Measurements from ENCODE around the gene HES7. TPM values are rescaled to one million over a fixed set of nuclear protein-coding genes. Genes with fewer than 3 reads are reported as not detected.

Gene HES7
- total RNA-seq, 2 donors from 2014 or later, result 0.34 TPM; not detected in 1

GRCh38 chr17:8161289-8162232 is 37.7 kb upstream of the HES7 start:
- Histone ChIP-seq H3K4me3 (peak overlapping the region; percentile 100), H3K9me3 (no peaks in the 10 kb centered on the region), H3K27me3 (replicated peaks; ENCODE audit: insufficient read depth) (no peaks in the 10 kb centered on the region), H3K4me1 (replicated peaks) (peaks cover 21% of the 10 kb centered on the region), H3K27ac (peak overlapping the region; percentile 100), H3K36me3 (peaks cover 0 to 8% of the 10 kb centered on the region in 2 donors)
- TF ChIP-seq CTCF (IDR thresholded peaks at IDR 0.05) (no peak), POLR2A (IDR thresholded peaks at IDR 0.05) (no peak), POLR2AphosphoS5 (IDR thresholded peaks at IDR 0.05) (no peak)
- intact Hi-C loops (cut with DNase I), result no loop called here
- no peak for DNase-seq (ENCODE audit: low spot score)
- WGBS, result 33% methylated on average over 19 of the region's 19 CpGs

- Histone ChIP-seq H3K4me3 (peak overlapping the region in 1 of 2 donors; percentile 100), H3K4me1 (replicated peaks) (peaks cover 21% of the 10 kb centered on the region), H3K36me3 (peaks cover 0 to 8% of the 10 kb centered on the region in 2 donors), H3K9me3 (no peaks in the 10 kb centered on the region), H3K27ac (peak overlapping the region; percentile 100), H3K27me3 (replicated peaks; ENCODE audit: insufficient read depth) (no peaks in the 10 kb centered on the region)
- DNase-seq (ENCODE audit: low spot score), result no peak
- TF ChIP-seq CTCF (IDR thresholded peaks at IDR 0.05) (no peak), POLR2AphosphoS5 (IDR thresholded peaks at IDR 0.05) (no peak), POLR2A (IDR thresholded peaks at IDR 0.05) (no peak)
- intact Hi-C loops (cut with DNase I), result no loop called here
- 40% methylated on average over 5 of the region's 5 CpGs for WGBS
Measured at GRCh38 chr17:8160741-8161221, 36.9 kb upstream of the HES7 start.

DNA sequence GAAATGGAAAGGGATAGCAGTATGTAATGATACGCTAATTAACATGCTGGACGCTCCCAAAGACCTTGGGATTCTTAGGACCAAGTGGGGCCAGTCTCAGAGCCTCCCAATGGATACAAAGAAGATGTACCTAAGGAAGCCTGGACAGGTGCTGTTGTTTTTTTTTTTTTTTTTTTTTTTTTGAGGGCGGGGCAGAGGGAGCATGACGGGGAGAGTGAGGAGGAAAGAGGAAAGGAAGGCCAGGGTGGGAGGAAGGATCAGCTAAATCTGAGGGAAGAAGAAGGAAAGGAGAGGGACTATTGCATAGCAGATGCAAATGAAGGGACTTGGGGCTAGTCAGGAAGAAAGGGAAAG is 36.3 kb upstream of the HES7 start:
- H3K27me3 ChIP-seq (replicated peaks; ENCODE audit: insufficient read depth), result no peaks in the 10 kb centered on the region
- WGBS, result 51% methylated on average over 4 of the region's 4 CpGs
- H3K27ac ChIP-seq, result peak overlapping the region; percentile 100
- H3K4me1 ChIP-seq (replicated peaks), result peaks cover 21% of the 10 kb centered on the region
- no peak overlapping the region for H3K4me3 ChIP-seq
- intact Hi-C loops (cut with DNase I), result no loop called here
- no peaks in the 10 kb centered on the region for H3K9me3 ChIP-seq
- TF ChIP-seq POLR2A (IDR thresholded peaks at IDR 0.05), result no peak
- no peak for DNase-seq (ENCODE audit: low spot score)
- peaks cover 0 to 8% of the 10 kb centered on the region in 2 donors for H3K36me3 ChIP-seq

GRCh38 chr17:8159459-8160223 is 35.7 kb upstream of the HES7 start:
- Histone ChIP-seq H3K4me3 (no peak overlapping the region), H3K4me1 (replicated peaks) (peaks cover 21% of the 10 kb centered on the region), H3K27ac (peak overlapping the region; percentile 100), H3K36me3 (peaks cover 0 to 8% of the 10 kb centered on the region in 2 donors), H3K9me3 (no peaks in the 10 kb centered on the region), H3K27me3 (replicated peaks; ENCODE audit: insufficient read depth) (no peaks in the 10 kb centered on the region)
- intact Hi-C loops (cut with DNase I), result loop anchor here (10.0 kb wide), 1 partner anchor 315 kb away; no protein-coding TSS in a partner anchor
- DNase-seq (ENCODE audit: low spot score), result no peak
- TF ChIP-seq CTCF (IDR thresholded peaks at IDR 0.05) (no peak), POLR2AphosphoS5 (IDR thresholded peaks at IDR 0.05) (no peak), POLR2A (IDR thresholded peaks at IDR 0.05) (no peak)
- WGBS, result 74% methylated on average over 4 of the region's 4 CpGs

DNA sequence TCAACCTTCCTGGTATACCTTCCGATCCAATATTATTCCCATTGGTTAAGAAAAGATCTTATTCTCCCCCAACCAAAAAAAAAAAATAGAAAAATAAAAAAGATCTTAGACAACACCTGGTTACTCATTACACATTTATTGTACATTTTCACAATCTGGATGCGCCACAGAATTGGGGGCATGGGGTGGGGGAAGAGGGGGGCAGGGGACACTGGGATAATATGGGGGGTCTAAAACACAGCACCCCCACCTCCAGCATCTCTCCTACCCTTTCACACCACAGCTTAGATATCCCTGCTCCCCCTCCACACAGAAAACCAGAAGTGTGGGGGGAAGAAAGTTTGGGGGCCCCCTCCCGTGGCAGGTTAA is 35.1 kb upstream of the HES7 start:
- no peaks in the 10 kb centered on the region for H3K27me3 ChIP-seq (replicated peaks; ENCODE audit: insufficient read depth)
- H3K4me1 ChIP-seq (replicated peaks), result peaks cover 20% of the 10 kb centered on the region
- 56% methylated on average over 3 of the region's 3 CpGs for WGBS
- H3K27ac ChIP-seq, result peak overlapping the region; percentile 100
- intact Hi-C loops (cut with DNase I), result loop anchor here (10.0 kb wide), 1 partner anchor 314 kb away; no protein-coding TSS in a partner anchor
- no peak for DNase-seq (ENCODE audit: low spot score)
- TF ChIP-seq POLR2A (IDR thresholded peaks at IDR 0.05), result no peak
- TF ChIP-seq POLR2AphosphoS5 (IDR thresholded peaks at IDR 0.05), result no peak
- peak in 1 of 4 experiments; percentile 5 for TF ChIP-seq CTCF (IDR thresholded peaks at IDR 0.05)
- H3K9me3 ChIP-seq, result no peaks in the 10 kb centered on the region
- no peak overlapping the region for H3K4me3 ChIP-seq
- H3K36me3 ChIP-seq, result peaks cover 0 to 8% of the 10 kb centered on the region in 2 donors
